Fibroblast of upper back skin (primary cell): ENCODE results near the gene ADGRL4.
A peak's percentile ranks its signal among the peaks of the same experiment; 100 is the strongest.
"Not testable (repeated sequence)": the region's sequence is repeated elsewhere in the genome, so short reads cannot be mapped to it uniquely, and the experiment has no call there.

Source experiments
- DNase-seq: peaks from one replicate; pipeline ENCODE4 v3.0.0-alpha.2; 2013

The ADGRL4 gene

GRCh38 chr1:78916986-78917385, 89.5 kb downstream of the ADGRL4 start:
- DNase-seq: no peak

- DNase-seq: no peak
Measured at GRCh38 chr1:78913950-78914349, 92.6 kb downstream of the ADGRL4 start.

GRCh38 chr1:78911956-78912880, 94.3 kb downstream of the ADGRL4 start:
- no peak for DNase-seq

- no peak for DNase-seq
Measured at GRCh38 chr1:78902641-78903040, 103.9 kb downstream of the ADGRL4 start.

DNA sequence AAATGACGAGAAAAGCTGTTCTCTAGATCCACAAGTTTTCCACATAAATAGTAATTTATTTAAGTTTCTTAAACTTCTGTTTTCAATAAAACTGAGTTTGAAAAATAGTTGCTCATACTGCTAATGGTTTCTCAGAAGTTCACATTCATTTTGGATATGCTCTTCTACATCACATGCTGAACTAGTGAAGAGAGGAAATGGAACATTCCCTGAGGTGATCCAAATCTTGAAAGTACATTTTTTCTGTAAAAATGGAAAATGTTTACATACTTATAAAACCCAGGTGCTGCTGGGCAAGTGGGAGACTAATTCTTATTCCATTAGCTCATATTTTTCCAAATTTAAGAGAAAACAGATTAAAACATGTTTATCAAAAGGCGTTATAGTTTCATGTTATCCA, 111.7 kb downstream of the ADGRL4 start:
- DNase-seq: peak; percentile 10

GRCh38 chr1:78892260-78892840, 114.2 kb downstream of the ADGRL4 start:
- DNase-seq: peak; percentile 62

- DNase-seq: no peak
Measured at GRCh38 chr1:78887458-78887857, 119.1 kb downstream of the ADGRL4 start.

GRCh38 chr1:78884685-78885452, 121.7 kb downstream of the ADGRL4 start:
- DNase-seq: peak; percentile 49

DNA sequence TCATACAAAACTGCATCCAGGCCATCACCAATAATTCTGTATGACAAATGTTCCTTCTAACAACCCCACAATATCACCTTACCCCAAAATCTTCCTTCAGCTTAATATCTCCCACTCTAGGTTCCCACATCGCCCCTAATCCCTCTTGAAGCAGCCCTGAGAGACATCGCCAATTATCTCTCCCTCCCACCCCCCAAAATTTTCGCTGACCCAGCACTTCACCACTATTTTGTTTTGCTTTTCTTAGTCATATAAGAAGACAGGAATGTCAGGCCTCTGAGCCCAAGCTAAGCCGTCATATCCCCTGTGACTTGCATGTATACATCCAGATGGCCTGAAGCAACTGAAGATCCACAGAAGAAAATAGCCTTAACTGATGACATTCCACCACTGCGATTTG, 126.3 kb downstream of the ADGRL4 start:
- DNase-seq: no peak

GRCh38 chr1:78875986-78876385, 130.5 kb downstream of the ADGRL4 start:
- DNase-seq: not testable (repeated sequence)

GRCh38 chr1:78872801-78873200, 133.7 kb downstream of the ADGRL4 start:
- DNase-seq: peak; percentile 63

DNA sequence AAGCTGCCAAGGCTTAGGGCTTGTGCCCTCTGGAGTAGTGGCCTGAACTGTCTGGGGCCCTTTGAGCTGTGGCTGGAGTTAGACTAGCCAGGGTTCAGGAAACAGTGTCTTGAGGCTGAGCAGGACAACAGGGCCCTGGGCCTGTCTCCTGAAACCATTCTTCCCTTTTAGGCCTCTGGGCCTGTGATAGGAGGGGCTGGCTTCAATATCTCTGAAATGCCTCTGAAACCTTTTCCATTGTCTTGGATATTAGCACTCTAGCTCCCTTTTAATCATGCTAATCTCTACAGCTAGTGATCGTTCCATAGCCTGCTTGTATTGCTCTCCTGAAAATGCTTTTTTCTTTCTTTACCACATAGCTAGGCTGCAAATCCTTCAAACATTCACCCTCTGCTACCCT, 135.3 kb downstream of the ADGRL4 start:
- DNase-seq: no peak

GRCh38 chr1:78869136-78869535, 137.4 kb downstream of the ADGRL4 start:
- DNase-seq: no peak

GRCh38 chr1:78864175-78864574, 142.4 kb downstream of the ADGRL4 start:
- DNase-seq: no peak

- DNase-seq: no peak
Measured at GRCh38 chr1:78856096-78856495, 150.4 kb downstream of the ADGRL4 start.

GRCh38 chr1:78855258-78855657, 151.3 kb downstream of the ADGRL4 start:
- no peak for DNase-seq

GRCh38 chr1:78854556-78854955, 152.0 kb downstream of the ADGRL4 start:
- no peak for DNase-seq

GRCh38 chr1:78843546-78843945, 163.0 kb downstream of the ADGRL4 start:
- peak; percentile 52 for DNase-seq

- peak; percentile 51 for DNase-seq
Measured at GRCh38 chr1:78843111-78843510, 163.4 kb downstream of the ADGRL4 start.

GRCh38 chr1:78840453-78841271, 165.9 kb downstream of the ADGRL4 start:
- peak; percentile 97 for DNase-seq
